Astrocyte (in vitro differentiated cells and primary cell): Measurements from ENCODE around the gene RAD54L.

Experiments used
- CTCF ChIP-seq: IDR thresholded peaks from 2 replicates; pipeline ENCODE4 v1.5.1; 2011; ENCODE audit warnings: low read depth, mild to moderate bottlenecking, inconsistent platforms, low read length, moderate library complexity; ENCODE audit not compliant: insufficient read depth
- EZH2 ChIP-seq: IDR thresholded peaks from 2 replicates; pipeline ENCODE4 v1.6.1; 2012; ENCODE audit warnings: mild to moderate bottlenecking, low read length, inconsistent platforms; ENCODE audit not compliant: insufficient read depth

GRCh38 chr1:46242918-46243317 lies 4.6 kb upstream of the RAD54L start:
- TF ChIP-seq CTCF, result no peak
- no peak for TF ChIP-seq EZH2
